EH (cell line): ENCODE measurements around the gene NXNL2.

Experiments
- DNase-seq: peaks from one replicate; pipeline ENCODE4 v3.0.0-alpha.2; 2015; ENCODE audit warnings: low read depth

The NXNL2 gene

DNA sequence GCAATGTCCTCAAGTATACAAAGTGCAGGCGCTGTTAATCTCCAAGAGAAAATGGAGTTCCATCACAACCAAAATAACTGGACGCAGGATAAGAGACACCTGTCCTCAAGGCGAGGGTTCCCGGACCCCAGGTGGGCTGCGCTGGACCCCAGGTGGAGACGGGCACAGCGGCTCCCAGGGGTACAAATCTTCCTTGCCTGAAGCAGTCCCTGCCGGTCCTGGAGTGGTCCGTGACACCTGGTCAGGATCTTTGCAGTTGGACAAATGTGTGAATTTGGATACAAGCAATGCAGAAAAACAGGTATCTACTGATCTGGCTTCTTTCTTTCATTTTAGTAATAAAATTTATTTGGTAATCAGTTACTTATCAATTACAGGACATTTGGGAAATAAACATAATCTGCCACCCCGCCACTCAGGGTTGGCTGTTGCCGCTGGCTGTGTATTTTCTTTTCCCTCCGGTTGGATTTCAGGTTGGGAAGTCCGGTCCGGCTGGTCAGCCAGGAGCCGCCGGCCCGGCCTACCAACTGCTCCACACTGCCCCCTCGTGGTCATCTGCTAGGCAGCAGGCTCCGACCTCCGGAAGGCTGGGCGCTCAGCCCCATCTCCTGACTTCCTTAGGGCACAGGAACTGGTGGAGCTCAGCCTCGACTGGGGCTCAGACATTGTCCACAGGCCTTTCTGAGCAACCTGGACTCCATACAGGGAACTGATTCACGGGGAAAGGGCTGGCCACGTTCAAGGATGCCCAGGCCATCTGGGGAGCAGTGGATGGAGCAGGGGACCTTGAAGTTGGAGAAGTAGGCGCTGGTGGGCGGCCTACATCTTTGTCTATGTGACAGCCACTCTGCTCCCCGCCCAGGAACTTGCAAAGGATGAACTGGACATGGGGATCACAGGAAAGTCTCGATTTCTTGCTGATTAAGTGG lies 43.4 kb downstream of the NXNL2 start:
- DNase-seq, result peak; percentile 79

DNA sequence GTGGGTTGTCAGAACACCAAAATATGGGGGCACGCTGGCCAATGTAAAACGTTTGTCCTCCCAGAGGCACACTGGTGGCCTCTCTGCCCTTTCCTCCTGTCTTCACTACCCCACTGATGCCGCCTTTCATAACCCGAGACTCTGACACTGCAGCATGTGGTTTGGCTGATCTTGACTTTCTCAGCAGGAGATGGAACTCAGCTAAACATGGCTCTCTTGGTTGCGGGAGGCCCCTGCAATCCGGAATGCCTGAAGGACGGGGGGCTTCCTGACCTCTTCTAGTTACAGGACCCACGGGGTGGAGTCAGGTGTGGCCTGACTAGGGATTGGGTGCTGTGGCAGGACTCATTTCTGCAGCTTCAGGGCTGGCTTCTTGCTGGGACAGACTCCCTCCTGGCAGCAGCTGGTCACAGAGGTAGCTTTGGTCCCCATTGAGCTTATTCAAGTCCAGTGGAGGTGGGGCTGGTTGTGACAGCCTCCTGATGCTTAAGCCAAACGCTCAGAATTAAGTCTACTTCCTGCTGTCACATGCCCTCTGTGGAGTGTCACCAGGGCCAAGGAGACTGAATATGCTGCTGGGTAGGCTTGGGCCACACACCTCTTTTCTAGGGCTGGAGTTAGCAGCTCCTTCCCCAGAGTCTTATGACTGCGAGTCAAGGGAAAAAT lies 44.2 kb downstream of the NXNL2 start:
- no peak for DNase-seq

DNA sequence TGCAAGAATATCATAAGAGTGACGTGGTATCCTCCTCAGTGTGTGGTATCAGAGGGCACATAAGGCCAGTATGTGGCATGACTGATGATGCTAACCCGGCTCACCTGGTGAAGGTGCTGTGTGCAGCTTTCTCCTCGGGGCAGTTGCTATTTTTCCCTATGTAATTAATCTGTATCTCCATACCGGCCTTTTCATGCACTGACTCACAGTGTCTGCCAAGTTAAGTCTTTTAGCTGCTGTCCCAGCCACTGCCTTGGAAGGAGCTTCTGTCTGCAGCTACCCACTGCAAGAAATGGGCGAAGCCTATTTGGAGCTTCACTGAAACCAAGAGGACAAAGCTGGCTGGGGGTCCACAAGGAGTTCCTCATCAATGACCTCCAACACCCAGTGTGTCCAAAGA lies 46.0 kb downstream of the NXNL2 start:
- no peak for DNase-seq

DNA sequence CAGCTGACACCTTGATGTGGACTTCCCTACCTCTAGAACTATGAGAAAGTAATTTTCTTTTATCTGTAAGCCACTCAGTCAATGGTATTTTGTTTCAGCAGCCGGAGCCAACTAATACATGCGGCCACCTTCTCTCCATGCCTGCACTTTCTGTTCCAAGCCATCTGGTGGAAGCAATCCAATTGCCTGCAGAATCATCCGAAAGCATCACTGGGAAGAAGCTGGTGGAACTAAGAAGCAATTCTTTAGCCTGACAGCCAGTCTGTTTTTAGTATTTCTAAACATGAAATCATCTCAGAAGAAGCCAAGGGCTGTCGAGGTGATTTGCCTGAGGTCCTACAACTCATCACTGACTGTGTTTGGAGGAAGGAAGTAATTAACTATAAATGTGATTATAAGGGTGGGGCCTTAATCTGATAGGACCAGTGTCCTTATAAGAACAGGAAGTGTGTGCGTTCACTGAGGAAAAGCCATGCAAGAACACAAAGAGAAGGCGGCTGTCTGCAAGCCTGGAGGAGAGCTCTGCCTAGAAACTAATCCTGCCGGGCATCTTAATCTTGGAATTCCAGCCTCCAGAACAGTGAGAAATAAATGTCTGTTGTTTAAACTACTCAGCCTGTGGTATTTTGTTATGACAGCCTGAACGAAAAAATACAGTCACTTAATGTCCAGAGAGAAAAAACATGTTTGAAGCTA lies 49.1 kb downstream of the NXNL2 start:
- DNase-seq, result peak; percentile 90

DNA sequence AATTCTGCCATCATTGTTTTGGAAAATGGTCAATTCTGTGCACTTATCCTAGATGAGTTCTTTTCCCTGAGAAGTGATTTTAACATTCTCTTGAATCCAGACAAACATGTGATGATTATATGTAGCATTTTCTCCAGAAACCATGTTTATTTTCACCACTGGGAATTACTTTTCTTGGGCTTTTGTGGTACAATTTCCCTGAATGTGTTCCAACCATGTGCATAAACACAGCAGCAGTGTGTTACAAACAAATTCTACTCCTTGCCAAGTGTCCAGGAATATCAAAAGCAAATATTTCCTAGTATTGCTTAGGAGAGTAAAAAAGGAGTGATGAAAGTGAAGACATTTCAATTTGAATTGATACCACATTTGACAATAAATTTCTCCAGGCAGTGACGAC lies 50.4 kb downstream of the NXNL2 start:
- DNase-seq, result no peak

DNA sequence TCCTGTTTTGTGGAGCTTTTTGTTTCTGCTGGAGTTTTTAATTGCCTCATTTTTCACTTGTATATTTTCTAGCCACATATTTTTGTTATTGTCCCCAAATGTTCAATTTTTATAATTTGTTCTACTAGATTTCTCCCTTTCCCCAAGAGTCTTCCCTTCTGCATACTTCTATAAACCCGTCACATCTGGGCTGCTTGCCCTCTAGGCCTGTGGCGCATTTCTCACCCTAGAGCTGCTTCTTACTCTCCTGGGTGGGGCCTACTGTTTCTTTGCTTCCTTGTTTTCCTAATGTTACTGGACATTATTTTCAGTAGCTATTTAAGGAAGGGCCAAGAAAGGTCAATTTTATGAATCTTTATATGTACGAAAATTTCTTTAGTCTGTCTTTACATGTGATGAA lies 51.5 kb downstream of the NXNL2 start:
- DNase-seq, result peak; percentile 82

DNA sequence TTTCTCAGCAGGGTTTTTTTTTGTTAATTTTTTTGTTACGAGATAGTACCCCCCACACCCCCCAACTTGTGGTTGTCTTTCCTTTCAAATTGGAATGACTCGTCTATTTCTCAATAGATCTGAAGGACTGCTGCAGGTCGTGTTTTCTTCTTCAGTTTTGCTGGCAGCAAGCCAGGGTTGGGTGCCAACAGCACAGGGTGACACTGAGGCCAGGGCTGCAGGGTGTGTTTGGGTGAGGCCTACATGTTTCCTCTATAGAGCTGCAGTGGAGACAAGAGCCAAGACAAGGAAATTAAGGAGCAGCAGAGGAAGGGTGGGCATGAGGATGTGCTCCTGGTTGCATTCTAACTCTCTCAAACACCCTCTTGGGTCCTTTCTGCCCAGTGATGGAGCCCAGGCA lies 52.2 kb downstream of the NXNL2 start:
- DNase-seq, result peak; percentile 39

DNA sequence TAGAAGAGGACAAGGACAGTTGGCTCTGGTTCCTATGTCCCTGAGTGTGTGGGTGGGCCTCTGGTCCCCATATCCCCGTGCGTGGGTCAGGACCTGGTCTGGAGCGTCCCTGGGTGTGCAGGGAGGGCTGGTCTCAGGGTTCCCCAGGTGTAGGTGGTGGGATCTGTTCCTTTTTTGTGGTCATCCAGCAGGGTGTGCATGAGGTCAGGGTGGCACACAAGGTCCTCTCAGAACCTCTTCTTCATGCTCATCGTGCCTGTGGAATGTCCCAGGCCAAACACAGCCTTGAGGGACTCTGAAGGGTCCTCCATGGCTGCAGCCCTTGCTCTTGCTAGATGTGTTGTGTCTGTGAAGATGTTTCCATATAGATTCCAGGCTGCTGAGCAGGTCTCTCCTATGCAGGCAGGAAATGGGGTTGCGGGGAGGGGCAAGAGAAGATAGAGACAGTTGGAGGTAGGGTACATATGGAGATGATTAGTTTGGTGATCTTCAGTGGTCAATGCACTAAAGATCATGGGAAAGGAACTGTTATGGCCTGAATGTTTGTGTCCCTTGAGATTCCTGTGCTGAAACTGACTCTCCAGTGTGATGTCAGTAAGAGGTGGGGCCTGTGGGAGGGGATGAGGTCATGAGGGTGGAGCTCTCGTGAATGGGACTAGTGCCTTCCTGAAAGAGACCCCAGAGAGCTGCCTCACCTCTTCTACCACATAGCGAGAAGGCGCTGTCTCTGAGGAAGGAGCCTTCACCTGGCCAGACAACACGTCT lies 53.1 kb downstream of the NXNL2 start:
- DNase-seq, result peak; percentile 57

DNA sequence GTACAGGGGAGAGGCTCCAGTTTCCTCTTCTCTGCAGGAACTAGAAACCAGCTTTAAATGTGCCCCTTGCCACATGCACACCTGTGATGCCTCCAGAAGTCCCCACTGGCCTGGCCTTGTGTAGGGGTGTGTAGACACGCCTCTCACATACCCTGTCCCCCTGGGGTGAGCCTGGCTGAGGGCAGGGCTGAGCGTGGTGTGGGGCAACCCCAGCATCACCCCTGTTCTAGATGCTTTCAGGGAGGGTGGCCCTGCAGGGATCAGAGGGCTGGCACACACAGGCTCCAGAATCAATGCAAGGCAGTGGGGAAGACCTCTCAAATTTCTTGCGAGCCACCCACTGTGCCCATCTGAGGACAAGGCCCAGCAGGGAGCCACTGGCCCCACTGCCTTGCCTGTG lies 54.7 kb downstream of the NXNL2 start:
- no peak for DNase-seq

DNA sequence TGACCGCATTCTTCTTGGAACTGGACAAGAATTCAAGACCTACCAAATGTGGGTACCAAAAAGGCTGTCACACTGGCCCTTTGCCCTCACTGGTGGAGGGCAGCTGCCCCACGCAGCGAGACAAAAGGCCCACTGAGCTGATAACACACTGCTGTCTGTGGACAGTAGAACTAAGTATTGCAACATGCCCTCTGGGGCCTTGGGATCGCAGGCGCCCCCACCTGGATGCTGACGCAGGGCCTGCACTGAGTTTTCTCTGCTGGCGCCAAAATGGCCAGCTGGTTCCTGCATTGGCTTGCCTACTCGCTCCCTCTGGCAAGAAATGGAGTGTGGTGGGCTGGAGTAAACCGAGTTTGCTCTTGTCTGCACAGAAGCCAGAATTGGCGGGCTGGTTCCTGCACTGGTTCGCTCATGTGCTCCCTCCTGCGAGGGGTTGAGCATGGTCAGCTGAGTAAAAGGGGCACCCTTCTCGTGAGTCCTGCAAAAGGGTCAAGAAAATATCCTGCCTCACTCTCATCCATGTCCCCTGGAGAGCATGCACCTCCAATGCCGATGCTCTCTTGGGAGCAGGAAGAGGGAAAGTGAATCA lies 55.7 kb downstream of the NXNL2 start:
- DNase-seq, result peak; percentile 7

DNA sequence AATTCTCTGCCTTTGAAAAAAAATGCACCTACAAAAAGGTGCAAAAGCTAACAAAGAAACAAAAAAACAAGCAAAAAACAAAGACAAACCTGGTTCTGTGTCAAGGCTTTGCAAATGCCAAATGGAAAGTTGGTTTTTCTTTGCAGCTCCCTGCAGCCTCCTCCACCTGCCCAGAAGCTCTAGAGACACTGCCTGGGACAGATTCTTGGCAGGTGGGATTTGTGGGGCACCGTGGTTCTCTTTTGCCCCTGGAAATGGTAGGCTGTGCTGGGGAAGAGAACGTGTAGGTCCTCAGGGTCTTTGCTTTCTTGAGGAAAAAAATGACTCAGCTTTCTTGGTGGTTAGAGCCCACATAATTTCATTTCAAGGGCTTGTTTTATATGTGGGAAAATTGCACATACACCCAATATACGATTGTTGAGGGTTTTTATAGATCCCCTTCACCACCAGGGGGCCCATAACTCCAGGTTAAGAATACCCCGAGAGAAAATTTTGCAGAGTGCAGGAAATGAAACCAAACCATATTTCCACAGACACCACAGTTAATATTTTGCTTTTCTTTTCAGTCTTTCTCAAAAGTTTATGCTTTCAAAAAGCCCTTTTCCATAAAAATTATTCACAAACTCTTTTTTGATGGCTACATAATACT lies 58.7 kb downstream of the NXNL2 start:
- DNase-seq, result peak; percentile 74
